Smooth muscle cell (in vitro differentiated cells): ENCODE results near the gene HNRNPK. TPM values are rescaled to one million over a fixed set of nuclear protein-coding genes. Genes with fewer than 3 reads are reported as not detected.

ENCODE experiments used
- DNase-seq: peaks from one replicate; lab custom pipeline; 2025; ENCODE audit not compliant: unreplicated experiment; lab: John Stamatoyannopoulos, UW
- H2AFZ ChIP-seq: fragments of 200-600 bp; sonication (generic); 2 replicates; pipeline ENCODE4 v1.6.0; 2016; ENCODE audit warnings: antibody characterized with exemption, low read depth, mild to moderate bottlenecking
- H3F3A ChIP-seq: fragments of 200-600 bp; sonication (generic); 2 replicates; pipeline ENCODE4 v1.6.0; 2017; ENCODE audit warnings: antibody characterized with exemption, low read depth
- H3K27ac ChIP-seq: fragments of 200-600 bp; sonication (generic); 2 replicates; pipeline ENCODE4 v1.5.1; 2016; ENCODE audit warnings: low read depth, mild to moderate bottlenecking
- H3K27me3 ChIP-seq: fragments of 200-600 bp; sonication (generic); 2 replicates; pipeline ENCODE4 v1.6.1; 2016; ENCODE audit warnings: low read depth, mild to moderate bottlenecking
- H3K36me3 ChIP-seq: fragments of 200-600 bp; sonication (generic); 2 replicates; pipeline ENCODE4 v1.5.1; 2016; ENCODE audit warnings: low read depth
- H3K4me1 ChIP-seq: fragments of 200-600 bp; sonication (generic); 2 replicates; pipeline ENCODE4 v1.5.1; 2016; ENCODE audit warnings: low read depth
- H3K4me2 ChIP-seq: fragments of 200-600 bp; sonication (generic); 2 replicates; pipeline ENCODE4 v1.6.0; 2016; ENCODE audit warnings: mild to moderate bottlenecking
- H3K4me3 ChIP-seq: fragments of 200-600 bp; sonication (generic); 2 replicates; pipeline ENCODE4 v1.5.1; 2016; ENCODE audit warnings: mild to moderate bottlenecking
- H3K79me2 ChIP-seq: fragments of 200-600 bp; sonication (generic); 2 replicates; pipeline ENCODE4 v1.6.0; 2016; ENCODE audit warnings: low read depth, mild to moderate bottlenecking
- H3K9ac ChIP-seq: fragments of 200-600 bp; sonication (generic); 2 replicates; pipeline ENCODE4 v1.6.0; 2016; ENCODE audit warnings: low read depth
- H3K9me3 ChIP-seq: fragments of 200-600 bp; sonication (generic); replicated peaks from 2 replicates; pipeline ENCODE4 v1.5.1; 2016; ENCODE audit warnings: low read depth
- H4K20me1 ChIP-seq: fragments of 200-600 bp; sonication (generic); 2 replicates; pipeline ENCODE4 v1.6.0; 2016; ENCODE audit warnings: low read depth
- WGBS: methylation state at CpG from one replicate; pipeline ENCODE4 v1.1.7; 2016; ENCODE audit warnings: low lambda C conversion rate; 5-methylcytosine and 5-hydroxymethylcytosine counted together
- polyA plus RNA-seq: library from polyadenylated mRNA; unstranded; fragments of >200 nt; fragmentation: Nextera tagmentation; extraction: Ambion mirVana; gene quantifications from 2 replicates; pipeline ENCODE4 v1.2.1, GENCODE V29; 2016
- total RNA-seq: library from RNA; depleted of rRNA; stranded (reverse); fragments of >200 nt; gene quantifications from 2 replicates; pipeline ENCODE4 v1.2.3, GENCODE V29; 2014
- TF ChIP-seq, protein P1 (sequence below): fragments of 200-600 bp; sonication (generic); IDR thresholded peaks from 2 replicates; pipeline ENCODE4 v1.5.1; 2017; ENCODE audit warnings: borderline replicate concordance, mild to moderate bottlenecking, antibody characterized with exemption; ENCODE audit not compliant: insufficient read depth, poor library complexity, severe bottlenecking

HNRNPK gene
- total and polyA plus RNA-seq, 2 experiments from 2014 or later, result 468 to 584 TPM

DNA sequence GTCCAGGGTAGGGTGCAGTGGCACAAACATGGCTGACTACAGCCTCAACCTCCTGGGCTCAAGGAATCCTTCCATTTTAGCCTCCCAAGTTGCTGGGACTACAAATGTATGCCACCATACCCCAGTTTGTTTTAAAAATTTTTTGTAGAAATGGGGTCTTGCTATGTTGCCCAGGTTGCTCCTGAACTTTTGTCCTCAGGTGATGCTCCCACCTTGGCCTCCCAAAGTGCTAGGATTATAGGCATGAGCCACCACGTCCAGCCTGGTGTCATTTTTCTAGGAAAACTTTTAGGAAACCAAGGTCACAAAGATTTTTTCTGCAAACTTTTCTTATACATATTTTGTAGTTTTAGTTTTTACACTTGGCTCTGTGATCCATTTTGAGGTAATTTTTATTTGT lies 11.3 kb upstream of the HNRNPK start:
- Histone ChIP-seq H3F3A (no peaks in the 10 kb centered on the region), H3K4me2 (no peak overlapping the region), H3K27ac (no peak overlapping the region), H3K79me2 (peaks cover 25% of the 10 kb centered on the region), H3K4me3 (no peak overlapping the region), H4K20me1 (no peaks in the 10 kb centered on the region), H3K4me1 (no peaks in the 10 kb centered on the region), H3K27me3 (no peaks in the 10 kb centered on the region), H3K36me3 (no peaks in the 10 kb centered on the region), H3K9ac (no peak overlapping the region), H3K9me3 (no peaks in the 10 kb centered on the region), H2AFZ (no peak overlapping the region)
- no peak for DNase-seq
- WGBS, result 100% methylated on average over 1 of the region's 1 CpG
- TF ChIP-seq, protein P1, sequence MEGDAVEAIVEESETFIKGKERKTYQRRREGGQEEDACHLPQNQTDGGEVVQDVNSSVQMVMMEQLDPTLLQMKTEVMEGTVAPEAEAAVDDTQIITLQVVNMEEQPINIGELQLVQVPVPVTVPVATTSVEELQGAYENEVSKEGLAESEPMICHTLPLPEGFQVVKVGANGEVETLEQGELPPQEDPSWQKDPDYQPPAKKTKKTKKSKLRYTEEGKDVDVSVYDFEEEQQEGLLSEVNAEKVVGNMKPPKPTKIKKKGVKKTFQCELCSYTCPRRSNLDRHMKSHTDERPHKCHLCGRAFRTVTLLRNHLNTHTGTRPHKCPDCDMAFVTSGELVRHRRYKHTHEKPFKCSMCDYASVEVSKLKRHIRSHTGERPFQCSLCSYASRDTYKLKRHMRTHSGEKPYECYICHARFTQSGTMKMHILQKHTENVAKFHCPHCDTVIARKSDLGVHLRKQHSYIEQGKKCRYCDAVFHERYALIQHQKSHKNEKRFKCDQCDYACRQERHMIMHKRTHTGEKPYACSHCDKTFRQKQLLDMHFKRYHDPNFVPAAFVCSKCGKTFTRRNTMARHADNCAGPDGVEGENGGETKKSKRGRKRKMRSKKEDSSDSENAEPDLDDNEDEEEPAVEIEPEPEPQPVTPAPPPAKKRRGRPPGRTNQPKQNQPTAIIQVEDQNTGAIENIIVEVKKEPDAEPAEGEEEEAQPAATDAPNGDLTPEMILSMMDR, result no peak

DNA sequence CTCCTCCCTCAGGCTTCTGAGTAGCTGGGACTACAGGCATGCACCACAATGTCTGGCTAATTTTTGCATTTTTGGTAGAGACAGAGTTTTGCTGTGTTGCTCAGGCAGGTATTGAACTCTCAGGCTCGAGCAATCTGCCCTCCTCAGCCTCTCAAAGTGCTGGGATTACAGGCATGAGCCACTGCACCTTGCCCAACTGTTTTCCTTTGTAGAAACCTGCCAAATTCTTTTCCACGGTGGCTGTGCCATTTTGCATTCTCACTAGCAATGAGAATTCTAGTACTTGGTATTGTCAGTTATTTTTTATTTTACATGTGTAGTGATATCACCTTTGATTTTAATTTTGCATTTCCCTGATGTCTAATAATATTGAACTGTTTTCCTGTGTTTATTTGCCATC lies 8.4 kb upstream of the HNRNPK start:
- no peak overlapping the region for H3K9ac ChIP-seq
- peaks cover 48% of the 10 kb centered on the region for H3K79me2 ChIP-seq

DNA sequence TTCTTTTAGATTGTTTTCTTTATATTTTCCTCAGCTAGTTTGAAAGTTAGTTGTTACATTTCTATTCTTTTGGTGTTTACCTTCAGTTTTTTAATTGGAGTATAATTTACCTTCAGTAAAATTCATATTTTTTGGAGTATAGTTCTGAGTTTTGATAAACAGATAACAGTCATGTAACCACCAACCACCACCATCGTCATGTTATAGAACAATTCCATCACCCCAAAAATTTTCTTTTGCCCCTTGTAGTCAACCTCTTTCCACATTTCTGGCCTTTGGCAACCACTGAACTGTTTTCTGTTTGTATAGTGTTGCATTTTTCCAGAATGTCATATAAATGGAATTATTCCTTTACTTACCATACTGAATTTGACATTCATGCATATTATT lies 7.4 kb upstream of the HNRNPK start:
- no peaks in the 10 kb centered on the region for H3K9me3 ChIP-seq
- no peak overlapping the region for H3K27ac ChIP-seq
- H3K9ac ChIP-seq, result no peak overlapping the region
- WGBS, result 92% methylated on average over 1 of the region's 1 CpG
- H3K36me3 ChIP-seq, result no peaks in the 10 kb centered on the region
- no peaks in the 10 kb centered on the region for H3K4me1 ChIP-seq
- H3K4me3 ChIP-seq, result no peak overlapping the region
- TF ChIP-seq, protein P1, result no peak
- DNase-seq, result no peak
- H4K20me1 ChIP-seq, result no peaks in the 10 kb centered on the region
- H3K27me3 ChIP-seq, result no peaks in the 10 kb centered on the region
- H3F3A ChIP-seq, result no peaks in the 10 kb centered on the region
- peaks cover 53% of the 10 kb centered on the region for H3K79me2 ChIP-seq
- H2AFZ ChIP-seq, result no peak overlapping the region
- H3K4me2 ChIP-seq, result no peak overlapping the region

More for the DNA sequence above, 8.4 kb upstream of the HNRNPK start:
- H3K4me1 ChIP-seq, result no peaks in the 10 kb centered on the region
- 95% methylated on average over 2 of the region's 2 CpGs for WGBS
- DNase-seq, result no peak
- H2AFZ ChIP-seq, result no peak overlapping the region
- H3K27ac ChIP-seq, result no peak overlapping the region
- H3F3A ChIP-seq, result no peaks in the 10 kb centered on the region
- H3K9me3 ChIP-seq, result no peaks in the 10 kb centered on the region
- no peaks in the 10 kb centered on the region for H3K36me3 ChIP-seq
- no peak overlapping the region for H3K4me3 ChIP-seq
- no peaks in the 10 kb centered on the region for H4K20me1 ChIP-seq
- TF ChIP-seq, protein P1, result no peak
- H3K4me2 ChIP-seq, result no peak overlapping the region
- H3K27me3 ChIP-seq, result no peaks in the 10 kb centered on the region

DNA sequence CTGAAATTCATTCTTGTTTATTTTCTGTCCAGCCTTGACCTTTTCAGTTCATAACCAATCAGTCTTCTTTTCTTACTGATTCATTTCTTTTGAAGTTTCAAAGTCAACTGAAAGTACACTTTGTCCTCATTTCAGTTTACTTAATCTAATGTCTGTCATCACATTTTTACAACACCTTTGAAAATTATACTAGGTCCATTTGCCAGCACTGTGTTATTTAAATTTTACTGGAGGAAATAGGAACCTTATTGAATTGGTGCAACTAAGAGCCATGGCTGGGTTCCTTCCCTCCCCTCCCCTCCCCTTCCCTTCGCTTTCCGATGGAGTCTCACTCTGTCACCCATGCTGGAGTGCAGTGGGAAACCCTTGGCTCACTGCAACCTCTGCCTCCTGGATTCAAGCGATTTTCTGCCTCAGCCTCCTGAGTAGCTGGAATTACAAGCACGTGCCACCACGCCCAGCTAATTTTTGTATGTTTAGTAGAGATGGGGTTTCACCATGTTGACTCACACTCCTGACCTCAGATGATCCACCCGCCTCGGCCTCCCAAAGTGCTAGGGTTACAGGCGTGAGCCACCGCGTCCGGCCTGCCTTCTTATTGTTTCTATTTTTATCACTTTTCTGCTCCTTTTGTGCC lies 6.9 kb upstream of the HNRNPK start:
- H3K27me3 ChIP-seq, result no peaks in the 10 kb centered on the region
- 83% methylated on average over 11 of the region's 11 CpGs for WGBS
- H3K36me3 ChIP-seq, result no peaks in the 10 kb centered on the region
- H2AFZ ChIP-seq, result no peak overlapping the region
- peaks cover 3% of the 10 kb centered on the region for H3K4me1 ChIP-seq
- H3K4me2 ChIP-seq, result no peak overlapping the region
- no peak overlapping the region for H3K9ac ChIP-seq
- no peak overlapping the region for H3K27ac ChIP-seq
- no peaks in the 10 kb centered on the region for H4K20me1 ChIP-seq
- H3K4me3 ChIP-seq, result peak overlapping the region; percentile 13
- TF ChIP-seq, protein P1, result no peak
- no peaks in the 10 kb centered on the region for H3K9me3 ChIP-seq
- no peaks in the 10 kb centered on the region for H3F3A ChIP-seq
- peaks cover 58% of the 10 kb centered on the region for H3K79me2 ChIP-seq
- no peak for DNase-seq
